Spleen (tissue), 7 donors: ENCODE data around the gene MIF.

Source experiments
- POLR2AphosphoS5 ChIP-seq, 3 donors: sonication (generic); formaldehyde crosslinking; IDR thresholded peaks; one replicate each; pipeline ENCODE4 v1.5.1; 2017; ENCODE audit warnings: antibody characterized with exemption in 3 of 3
- TF ChIP-seq, protein P1 (sequence below), 11 experiments: fragments of 200-600 bp in 7 of 11; fragments of 450-650 bp in 4 of 11; sonication (generic) in 4 of 11; IDR thresholded peaks in 8 of 11; conservative IDR thresholded peaks in 3 of 11; 1 replicate in 7 of 11; 2 replicates in 4 of 11; pipeline versions ENCODE4 v1.4.0 to v1.8.0; 2016 to 2021; ENCODE audit warnings: antibody characterized with exemption in 11 of 11, inconsistent platforms in 4 of 11, mild to moderate bottlenecking in 1 of 11
- donor health status: DM: no; HTN: no; CAD: no; lungs with moderate emphysema.
- donor health status: DM: no; HTN: no; CAD: no.
- donor health status: DM: no; HTN: no; CAD: no.

DNA sequence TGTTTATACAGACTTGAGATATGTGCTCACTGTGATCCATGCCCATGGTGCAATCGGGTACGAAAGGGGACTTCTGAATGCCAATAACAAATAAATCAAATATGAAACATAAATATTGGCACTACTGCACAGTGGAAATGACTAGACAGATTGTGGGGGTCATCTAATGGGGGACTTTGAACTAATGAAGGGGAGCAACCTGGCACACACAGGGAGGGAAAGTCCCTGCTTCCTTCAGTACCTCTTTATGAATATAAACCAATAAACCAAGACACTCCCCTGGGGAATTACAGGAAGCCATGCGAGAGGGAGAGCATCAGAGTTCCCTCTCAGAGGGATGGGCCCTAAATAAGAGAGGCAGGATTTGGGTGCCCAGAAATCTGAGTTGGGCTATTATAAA is 21.1 kb downstream of the MIF start:
- TF ChIP-seq, protein P1, sequence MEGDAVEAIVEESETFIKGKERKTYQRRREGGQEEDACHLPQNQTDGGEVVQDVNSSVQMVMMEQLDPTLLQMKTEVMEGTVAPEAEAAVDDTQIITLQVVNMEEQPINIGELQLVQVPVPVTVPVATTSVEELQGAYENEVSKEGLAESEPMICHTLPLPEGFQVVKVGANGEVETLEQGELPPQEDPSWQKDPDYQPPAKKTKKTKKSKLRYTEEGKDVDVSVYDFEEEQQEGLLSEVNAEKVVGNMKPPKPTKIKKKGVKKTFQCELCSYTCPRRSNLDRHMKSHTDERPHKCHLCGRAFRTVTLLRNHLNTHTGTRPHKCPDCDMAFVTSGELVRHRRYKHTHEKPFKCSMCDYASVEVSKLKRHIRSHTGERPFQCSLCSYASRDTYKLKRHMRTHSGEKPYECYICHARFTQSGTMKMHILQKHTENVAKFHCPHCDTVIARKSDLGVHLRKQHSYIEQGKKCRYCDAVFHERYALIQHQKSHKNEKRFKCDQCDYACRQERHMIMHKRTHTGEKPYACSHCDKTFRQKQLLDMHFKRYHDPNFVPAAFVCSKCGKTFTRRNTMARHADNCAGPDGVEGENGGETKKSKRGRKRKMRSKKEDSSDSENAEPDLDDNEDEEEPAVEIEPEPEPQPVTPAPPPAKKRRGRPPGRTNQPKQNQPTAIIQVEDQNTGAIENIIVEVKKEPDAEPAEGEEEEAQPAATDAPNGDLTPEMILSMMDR (IDR thresholded peaks at IDR 0.05 in 8 of 11, conservative IDR thresholded peaks at IDR 0.05 in 3 of 11): no peak
- TF ChIP-seq POLR2AphosphoS5 (IDR thresholded peaks at IDR 0.05): no peak
